DMS153 treated with DMSO at 0.1 percent for 48 hours (cell line): ENCODE results near the gene EXOC8.
"Not testable (repeated sequence)": the region's sequence is repeated elsewhere in the genome, so short reads cannot be mapped to it uniquely, and the experiment has no call there.

ENCODE experiments used
- DNase-seq: peaks from one replicate; lab custom pipeline; 2025; ENCODE audit not compliant: unreplicated experiment; lab: John Stamatoyannopoulos, UW

EXOC8 gene

GRCh38 chr1:231353086-231353485 lies 15.4 kb upstream of the EXOC8 start:
- DNase-seq: no peak

- no peak for DNase-seq
Measured at GRCh38 chr1:231351816-231352215, 14.2 kb upstream of the EXOC8 start.

GRCh38 chr1:231348856-231349255 lies 11.2 kb upstream of the EXOC8 start:
- DNase-seq: not testable (repeated sequence)

DNA sequence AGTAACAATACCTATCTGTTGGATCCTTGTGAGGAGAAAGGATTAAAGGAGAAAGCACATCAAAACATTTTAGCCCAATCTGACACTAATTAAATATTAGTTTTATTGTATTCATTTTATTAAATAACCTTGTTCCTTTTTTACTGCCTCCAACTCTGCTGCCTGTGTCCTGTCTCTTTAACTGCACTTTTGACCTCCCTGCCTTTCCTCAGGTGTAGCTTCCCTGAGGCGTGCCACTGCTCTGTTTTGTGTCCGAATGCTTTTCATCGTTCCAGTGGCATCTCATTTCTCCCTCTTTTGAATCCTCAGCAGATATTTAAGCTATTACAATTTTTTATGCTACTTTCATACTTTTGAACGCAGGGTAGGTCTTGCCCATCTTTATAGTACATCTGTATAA lies 10.8 kb upstream of the EXOC8 start:
- no peak for DNase-seq

DNA sequence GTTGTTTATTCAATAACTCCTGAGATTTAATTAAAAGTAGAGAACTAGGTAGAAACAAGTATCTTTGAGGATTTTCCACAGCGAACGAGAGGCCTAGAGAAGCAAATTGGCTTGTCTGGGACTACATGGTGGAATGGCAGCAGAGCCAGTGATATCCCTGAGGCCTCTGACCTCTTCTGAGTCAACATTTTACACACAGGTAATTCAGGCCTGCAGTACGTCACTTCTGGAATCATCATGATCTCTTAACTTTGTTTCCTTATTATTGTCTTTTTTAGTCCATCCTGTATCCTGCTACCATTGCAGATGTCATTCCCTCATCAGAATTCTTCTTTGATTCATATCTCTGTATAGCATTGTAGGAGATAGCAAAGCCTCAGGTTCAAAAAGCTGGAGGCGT lies 10.3 kb upstream of the EXOC8 start:
- no peak for DNase-seq

DNA sequence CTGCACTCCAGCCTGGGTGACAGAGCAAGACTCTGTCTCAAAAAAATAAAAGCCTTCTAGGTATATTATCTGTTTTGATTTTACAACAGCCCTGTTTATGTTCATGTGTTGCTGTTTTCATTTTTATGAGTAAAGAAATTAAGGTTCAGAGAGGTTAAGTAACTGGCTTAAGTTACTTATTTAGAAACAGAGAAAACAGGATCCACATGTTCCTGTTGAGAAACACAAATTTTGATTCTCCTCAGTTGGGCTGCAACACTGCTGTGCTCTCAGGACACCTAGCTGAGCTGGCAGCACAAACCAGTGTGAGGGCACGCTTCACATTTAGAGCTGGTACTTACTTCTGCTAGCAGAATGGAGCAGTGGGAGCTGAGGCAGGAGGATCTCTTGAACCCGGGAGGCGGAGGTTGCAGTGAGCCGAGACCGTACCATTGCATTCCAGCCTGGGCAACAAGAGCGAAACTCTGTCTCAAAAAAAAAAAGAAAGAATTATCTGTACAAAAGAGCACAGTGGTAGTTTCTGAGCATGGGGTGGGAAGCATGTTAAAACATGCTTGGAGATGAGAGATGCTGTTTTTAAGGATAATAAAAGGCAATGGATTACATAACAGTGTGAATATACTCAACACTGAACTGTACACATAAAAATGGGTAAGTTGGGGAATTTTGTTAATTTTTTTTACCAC lies 2.8 kb upstream of the EXOC8 start:
- DNase-seq: no peak

DNA sequence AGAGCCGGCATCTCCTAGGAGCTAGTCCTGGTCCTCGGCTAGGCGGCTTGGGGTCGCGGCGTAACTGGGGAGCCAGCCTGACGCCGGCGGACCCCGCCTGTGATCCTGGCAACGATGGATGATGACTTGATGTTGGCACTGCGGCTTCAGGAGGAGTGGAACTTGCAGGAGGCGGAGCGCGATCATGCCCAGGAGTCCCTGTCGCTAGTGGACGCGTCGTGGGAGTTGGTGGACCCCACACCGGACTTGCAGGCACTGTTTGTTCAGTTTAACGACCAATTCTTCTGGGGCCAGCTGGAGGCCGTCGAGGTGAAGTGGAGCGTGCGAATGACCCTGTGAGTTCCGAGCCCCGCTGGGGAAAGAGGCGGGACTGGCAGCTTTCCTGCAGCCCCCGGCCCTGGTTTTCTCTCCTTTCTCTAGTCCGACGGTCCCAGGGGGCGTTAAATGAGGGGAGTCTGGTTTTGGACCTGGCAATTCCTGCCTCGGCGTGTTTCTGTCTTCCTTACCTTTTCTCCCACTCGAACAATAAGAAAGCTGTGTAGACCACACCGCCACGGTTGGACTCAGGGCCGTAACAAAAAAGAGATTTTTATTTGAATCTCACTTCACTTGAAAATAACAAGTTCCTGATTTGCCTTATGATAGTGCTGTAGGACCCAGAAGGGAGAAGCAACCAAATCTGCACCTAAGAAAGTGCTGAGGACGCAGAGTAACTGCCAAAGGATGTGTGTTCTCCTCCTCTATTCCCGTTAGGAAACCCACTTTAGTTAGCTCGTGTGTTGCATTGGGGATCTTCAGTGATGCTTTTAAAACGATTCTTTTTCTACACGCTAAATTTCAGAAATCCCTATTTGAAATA lies 847 bp upstream of the EXOC8 start, which contains the start of gene SPRTN:
Gene SPRTN, plus strand, starts transcription at position 24 of the 859 bp plus-strand sequence. Its CDS starts 91 bp downstream, at position 115.
- no peak for DNase-seq

- no peak for DNase-seq
Measured at GRCh38 chr1:231337043-231337471, 595 bp downstream of the EXOC8 start.

DNA sequence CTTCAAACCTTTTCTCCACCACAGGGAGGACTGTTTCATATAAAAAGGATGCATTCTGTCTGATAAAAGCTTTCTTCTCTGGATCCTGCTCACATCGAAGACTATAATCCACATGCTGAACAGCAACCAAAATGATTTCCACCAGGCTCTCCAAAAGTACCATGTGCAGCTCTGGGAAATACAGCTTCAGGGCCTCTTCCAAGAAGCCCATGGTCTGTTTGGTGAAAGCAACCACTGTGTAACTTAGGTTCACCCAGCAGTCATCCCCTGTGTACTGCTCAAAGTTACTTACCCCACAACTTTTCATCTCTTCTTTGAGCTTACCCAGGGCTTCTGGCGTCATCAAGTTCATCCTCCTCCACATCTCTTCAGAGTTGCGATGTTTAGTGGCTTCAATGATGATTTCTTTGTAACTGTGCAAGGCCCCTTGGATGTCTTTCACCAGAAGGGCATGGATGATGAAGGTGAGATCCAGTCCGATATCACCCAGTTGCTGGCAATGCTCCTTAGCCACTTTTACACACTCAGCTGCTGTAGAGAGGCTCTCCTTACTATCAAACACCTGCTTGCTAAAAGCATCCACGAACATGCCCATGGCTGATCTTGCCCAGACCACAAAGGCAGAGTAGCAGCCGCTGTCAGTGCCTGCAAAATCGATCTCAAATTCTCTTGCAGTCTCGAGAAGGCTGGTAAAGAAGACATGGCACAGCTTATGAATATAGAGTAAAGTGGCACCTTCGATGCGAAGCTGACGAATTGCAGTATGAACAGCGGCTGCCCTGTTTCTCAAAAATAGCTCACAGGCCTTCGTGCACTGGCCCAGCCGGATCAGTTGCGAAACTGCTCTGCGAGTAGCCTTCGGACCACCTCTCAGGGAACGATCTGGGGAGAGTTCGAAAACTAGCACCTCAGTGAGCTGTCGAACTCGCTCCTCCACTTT lies 1.7 kb downstream of the EXOC8 start:
- no peak for DNase-seq

DNA sequence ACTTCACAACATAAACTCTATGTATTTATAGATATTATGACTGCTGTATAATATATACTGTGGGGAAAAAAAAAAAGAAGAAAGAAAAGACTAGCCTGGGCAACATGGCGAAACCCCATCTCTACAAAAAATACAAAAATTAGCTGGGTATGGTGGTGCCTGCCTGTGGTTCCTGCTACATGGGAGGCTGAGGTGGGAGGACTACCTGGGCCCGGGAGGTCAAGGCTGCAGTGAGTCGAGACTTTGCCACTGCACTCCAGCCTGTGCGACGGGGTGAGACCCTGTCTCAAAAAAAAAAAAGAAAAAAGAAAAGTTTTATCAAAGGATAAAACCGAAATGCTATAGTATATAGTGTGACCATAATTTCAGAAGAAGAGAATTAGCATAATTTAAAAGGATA lies 2.7 kb downstream of the EXOC8 start:
- no peak for DNase-seq

DNA sequence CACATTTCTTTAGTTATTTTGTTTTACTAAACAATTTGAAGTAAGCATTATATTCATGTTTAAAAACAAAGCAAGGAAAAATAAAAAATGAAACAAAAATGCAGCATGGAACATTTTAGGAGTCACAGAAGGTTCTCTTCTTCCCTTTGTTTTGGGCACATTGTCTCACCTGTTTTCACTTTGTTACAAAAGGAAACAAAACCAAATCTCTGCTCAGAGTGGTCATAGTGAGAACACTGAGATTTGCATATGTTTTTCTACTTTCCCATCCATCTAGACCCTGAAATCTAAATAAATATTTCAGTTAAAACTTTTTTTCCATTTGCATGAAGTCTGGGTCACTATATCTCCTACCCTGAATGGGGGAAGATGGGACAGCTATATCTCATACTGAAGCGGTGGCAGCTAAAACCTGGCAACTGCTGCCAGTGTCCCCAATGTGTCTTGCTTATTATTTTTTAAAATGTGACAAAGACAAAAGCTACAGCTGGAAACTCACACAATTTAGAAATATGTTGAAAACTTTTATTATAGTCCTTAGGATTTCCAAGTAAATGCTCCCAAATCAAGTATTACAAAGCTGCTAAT lies 3.5 kb downstream of the EXOC8 start:
- no peak for DNase-seq

DNA sequence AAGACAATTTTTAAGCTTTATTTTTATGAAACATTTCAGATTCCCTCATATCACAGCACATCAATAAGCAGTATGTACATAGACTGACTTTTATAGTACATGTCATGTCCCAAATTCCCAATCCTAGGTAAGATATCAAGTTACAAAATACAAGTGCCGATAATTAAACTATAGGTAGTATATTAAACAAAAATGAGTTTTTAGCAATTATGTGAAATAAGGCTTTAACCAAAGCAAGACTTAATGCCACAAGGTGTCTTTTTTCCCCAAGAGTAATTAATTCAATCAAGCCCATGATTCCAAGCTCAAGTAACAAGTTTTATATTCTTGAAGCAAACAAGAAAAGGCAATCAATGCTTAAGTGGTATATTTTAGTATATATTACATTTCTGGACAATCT lies 4.9 kb downstream of the EXOC8 start:
- no peak for DNase-seq

GRCh38 chr1:231329483-231329882 lies 8.2 kb downstream of the EXOC8 start:
- no peak for DNase-seq

DNA sequence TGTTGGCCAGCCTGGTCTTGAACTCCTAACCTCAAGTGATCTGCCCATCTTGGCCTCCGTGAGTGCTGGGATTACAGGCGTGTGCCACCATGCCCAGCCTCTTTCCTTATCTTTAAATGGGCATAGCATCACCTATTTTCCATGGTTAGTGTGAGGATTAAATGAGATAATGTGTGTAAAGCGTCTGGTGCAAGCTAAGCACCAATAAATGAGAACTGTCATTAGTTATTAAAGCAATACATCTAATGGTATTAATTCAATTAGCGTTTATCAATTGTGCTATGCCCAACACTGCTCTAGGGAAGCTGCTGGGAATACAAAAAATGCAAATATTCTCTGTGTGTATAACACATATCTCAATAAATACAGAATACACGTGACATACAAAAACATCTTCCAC lies 10.0 kb downstream of the EXOC8 start:
- DNase-seq: no peak

DNA sequence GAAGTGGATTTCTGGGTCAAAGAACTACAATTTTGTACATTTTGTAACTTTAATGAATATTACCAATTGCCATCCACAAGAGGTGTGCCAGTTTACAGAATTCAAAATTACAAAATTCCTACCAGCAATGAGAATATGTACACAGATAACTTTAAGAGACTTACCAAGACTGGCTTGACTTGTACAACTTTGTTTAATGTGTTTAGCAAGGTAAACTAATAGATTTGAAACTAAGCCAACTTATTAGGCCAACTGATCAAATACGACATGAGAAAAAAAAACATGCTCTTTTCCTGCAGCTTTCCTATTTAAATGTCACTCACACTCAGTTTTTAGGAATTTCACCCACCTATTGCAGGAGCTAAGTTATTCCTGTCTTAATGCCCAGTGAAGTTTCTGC lies 11.4 kb downstream of the EXOC8 start:
- no peak for DNase-seq

DNA sequence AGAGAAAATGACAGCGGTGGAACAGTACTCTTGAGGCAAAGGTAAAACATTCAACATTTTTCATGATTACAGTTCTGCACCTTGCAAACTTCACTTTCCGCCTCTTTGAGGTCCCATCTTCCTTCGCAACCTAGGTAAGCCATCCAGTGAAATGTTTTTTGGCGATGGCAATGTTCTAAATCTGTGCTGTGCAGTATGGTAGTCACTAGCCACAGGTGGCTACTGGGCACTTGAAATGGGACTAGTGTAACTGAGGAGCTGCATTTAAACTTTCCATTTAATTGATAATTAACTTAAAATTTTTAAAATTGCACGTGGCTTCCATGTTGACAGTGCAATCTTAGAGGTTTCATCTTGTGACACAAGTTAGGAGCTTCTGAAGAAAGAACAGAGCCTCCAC lies 13.0 kb downstream of the EXOC8 start:
- no peak for DNase-seq

- no peak for DNase-seq
Measured at GRCh38 chr1:231322880-231323530, 14.6 kb downstream of the EXOC8 start.

DNA sequence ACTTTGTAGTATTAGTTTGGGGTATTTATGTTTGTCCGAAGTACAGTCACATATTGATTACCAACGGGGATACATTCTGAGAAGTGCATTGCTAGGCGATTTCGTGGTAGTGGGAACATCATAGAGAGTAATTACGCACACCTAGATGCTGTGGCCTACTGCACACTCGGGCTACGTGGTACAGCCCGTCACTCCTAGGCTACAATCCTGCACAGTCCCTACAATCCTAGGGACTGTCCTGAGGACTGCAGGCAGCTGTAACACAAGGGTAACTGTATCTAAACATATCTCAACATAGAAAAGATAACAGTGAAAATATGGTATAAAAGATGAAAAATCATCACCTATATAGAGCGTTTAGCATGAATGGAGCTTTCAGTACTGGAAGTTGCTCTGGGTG lies 18.6 kb downstream of the EXOC8 start:
- DNase-seq: no peak

DNA sequence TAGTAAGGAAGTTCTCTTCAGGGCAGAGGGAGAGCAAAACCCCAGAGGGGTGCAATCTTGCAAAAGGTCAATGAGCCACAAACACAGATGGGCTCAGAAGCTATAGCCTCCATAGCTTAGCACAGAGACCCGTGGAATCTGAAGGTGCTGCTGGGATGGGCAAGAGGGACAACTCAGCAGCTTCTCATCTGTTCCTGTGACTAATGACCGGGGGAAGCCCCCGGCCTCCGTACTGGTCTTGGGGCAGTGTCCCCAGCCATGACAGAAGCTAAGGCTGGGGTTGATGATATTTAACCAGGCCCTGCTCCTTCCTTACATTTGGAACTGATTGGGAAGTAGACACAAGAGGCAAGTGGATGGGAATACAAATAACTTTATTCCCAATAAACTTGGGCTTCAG lies 19.1 kb downstream of the EXOC8 start:
- DNase-seq: no peak

- DNase-seq: no peak
Measured at GRCh38 chr1:231318015-231318355, 19.7 kb downstream of the EXOC8 start.
